Measurements from ENCODE around the gene TBC1D2. TPM values are rescaled to one million over a fixed set of nuclear protein-coding genes. Genes with fewer than 3 reads are reported as not detected.

Gene TBC1D2
- total and polyA plus RNA-seq, 2 experiments from 2014 or later, result 3.7 to 6.8 TPM

DNA sequence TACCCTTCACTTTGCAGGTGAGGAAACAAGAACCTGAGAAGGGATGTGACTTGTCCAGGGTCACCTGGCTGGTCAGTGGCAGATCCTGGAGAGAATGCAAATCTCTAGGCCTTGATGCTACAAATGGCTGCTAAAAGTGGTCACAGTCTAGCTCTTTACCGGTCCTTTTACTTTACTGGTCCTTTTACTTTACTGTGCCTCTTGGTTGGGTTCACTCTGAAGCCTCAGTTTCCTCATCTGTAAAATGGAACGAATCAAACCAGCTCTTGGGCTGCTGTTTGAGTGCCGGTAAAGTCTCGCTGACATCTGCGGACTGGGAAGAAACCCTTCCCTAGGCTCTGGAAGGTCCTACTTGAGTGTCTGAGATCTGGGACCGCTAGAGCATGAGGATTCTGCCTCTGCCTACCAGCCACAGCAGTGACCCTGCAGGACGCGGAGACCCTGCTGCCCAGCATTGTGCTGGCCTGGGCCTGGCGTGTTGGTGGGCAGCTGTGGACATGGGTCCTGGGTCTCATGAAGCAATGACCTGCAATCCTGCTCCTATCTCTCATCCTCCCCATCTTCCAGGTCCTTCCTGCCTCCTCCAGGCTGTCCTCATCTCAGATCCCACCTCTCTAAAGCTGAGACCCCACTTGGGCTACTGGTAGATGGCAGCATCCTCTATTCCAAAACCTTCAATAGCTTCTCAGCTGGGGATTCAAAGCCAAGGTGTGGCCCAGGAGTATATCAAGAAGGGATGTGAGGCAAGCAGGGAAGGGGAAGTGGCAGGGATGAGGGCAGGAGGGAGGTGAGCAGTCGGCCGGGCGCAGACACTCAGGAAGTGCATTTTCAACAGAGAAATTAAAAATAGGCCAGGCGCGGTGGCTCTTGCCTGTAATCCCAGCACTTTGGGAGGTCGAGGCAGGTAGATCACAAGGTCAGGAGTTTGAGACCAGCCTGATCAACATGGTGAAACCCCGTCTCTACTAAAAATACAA lies 76.3 kb downstream of the TBC1D2 start:
- Mint-ChIP-seq H3K27ac (no peak overlapping the region), H3K27me3 (ENCODE audit: insufficient read depth, low read depth, poor library complexity) (peaks cover 10% of the 10 kb centered on the region), H3K4me1 (peaks cover 46% of the 10 kb centered on the region), H3K9me3 (no peaks in the 10 kb centered on the region), H3K36me3 (ENCODE audit: low read depth) (no peaks in the 10 kb centered on the region), H3K4me3 (no peak overlapping the region)
- H3K4me3 ChIP-seq, result no peak overlapping the region
- peaks cover 35% of the 10 kb centered on the region for H3K79me2 ChIP-seq (replicated peaks; ENCODE audit: insufficient read depth)
- H3K27me3 ChIP-seq (ENCODE audit: insufficient read depth), result no peaks in the 10 kb centered on the region
- TF ChIP-seq JUNB (IDR thresholded peaks at IDR 0.05; ENCODE audit: unreplicated experiment) (no peak), NANOG (IDR thresholded peaks at IDR 0.05; ENCODE audit: borderline replicate concordance) (no peak), ZNF331 (CRISPR knock-in tag; IDR thresholded peaks at IDR 0.05; ENCODE audit: low read depth) (no peak), EZH2phosphoT487 (IDR thresholded peaks at IDR 0.05; ENCODE audit: unreplicated experiment) (no peak), ZNF114 (CRISPR knock-in tag; IDR thresholded peaks at IDR 0.05) (no peak), CREB1 (CRISPR knock-in tag; IDR thresholded peaks at IDR 0.05; ENCODE audit: low read depth) (no peak), POLR2AphosphoS5 (IDR thresholded peaks at IDR 0.05; ENCODE audit: low read depth) (no peak), STAT1 (IDR thresholded peaks at IDR 0.05; ENCODE audit: unreplicated experiment) (no peak)
- TF ChIP-seq, protein P1, sequence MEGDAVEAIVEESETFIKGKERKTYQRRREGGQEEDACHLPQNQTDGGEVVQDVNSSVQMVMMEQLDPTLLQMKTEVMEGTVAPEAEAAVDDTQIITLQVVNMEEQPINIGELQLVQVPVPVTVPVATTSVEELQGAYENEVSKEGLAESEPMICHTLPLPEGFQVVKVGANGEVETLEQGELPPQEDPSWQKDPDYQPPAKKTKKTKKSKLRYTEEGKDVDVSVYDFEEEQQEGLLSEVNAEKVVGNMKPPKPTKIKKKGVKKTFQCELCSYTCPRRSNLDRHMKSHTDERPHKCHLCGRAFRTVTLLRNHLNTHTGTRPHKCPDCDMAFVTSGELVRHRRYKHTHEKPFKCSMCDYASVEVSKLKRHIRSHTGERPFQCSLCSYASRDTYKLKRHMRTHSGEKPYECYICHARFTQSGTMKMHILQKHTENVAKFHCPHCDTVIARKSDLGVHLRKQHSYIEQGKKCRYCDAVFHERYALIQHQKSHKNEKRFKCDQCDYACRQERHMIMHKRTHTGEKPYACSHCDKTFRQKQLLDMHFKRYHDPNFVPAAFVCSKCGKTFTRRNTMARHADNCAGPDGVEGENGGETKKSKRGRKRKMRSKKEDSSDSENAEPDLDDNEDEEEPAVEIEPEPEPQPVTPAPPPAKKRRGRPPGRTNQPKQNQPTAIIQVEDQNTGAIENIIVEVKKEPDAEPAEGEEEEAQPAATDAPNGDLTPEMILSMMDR (conservative IDR thresholded peaks at IDR 0.05; ENCODE audit: low read depth in 2 of 2), result no peak
- TF ChIP-seq, protein P2, sequence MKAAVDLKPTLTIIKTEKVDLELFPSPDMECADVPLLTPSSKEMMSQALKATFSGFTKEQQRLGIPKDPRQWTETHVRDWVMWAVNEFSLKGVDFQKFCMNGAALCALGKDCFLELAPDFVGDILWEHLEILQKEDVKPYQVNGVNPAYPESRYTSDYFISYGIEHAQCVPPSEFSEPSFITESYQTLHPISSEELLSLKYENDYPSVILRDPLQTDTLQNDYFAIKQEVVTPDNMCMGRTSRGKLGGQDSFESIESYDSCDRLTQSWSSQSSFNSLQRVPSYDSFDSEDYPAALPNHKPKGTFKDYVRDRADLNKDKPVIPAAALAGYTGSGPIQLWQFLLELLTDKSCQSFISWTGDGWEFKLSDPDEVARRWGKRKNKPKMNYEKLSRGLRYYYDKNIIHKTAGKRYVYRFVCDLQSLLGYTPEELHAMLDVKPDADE (IDR thresholded peaks at IDR 0.05), result no peak
- TF ChIP-seq, protein P3, sequence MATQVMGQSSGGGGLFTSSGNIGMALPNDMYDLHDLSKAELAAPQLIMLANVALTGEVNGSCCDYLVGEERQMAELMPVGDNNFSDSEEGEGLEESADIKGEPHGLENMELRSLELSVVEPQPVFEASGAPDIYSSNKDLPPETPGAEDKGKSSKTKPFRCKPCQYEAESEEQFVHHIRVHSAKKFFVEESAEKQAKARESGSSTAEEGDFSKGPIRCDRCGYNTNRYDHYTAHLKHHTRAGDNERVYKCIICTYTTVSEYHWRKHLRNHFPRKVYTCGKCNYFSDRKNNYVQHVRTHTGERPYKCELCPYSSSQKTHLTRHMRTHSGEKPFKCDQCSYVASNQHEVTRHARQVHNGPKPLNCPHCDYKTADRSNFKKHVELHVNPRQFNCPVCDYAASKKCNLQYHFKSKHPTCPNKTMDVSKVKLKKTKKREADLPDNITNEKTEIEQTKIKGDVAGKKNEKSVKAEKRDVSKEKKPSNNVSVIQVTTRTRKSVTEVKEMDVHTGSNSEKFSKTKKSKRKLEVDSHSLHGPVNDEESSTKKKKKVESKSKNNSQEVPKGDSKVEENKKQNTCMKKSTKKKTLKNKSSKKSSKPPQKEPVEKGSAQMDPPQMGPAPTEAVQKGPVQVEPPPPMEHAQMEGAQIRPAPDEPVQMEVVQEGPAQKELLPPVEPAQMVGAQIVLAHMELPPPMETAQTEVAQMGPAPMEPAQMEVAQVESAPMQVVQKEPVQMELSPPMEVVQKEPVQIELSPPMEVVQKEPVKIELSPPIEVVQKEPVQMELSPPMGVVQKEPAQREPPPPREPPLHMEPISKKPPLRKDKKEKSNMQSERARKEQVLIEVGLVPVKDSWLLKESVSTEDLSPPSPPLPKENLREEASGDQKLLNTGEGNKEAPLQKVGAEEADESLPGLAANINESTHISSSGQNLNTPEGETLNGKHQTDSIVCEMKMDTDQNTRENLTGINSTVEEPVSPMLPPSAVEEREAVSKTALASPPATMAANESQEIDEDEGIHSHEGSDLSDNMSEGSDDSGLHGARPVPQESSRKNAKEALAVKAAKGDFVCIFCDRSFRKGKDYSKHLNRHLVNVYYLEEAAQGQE (IDR thresholded peaks at IDR 0.05; ENCODE audit: unreplicated experiment), result no peak
- TF ChIP-seq, protein P4, sequence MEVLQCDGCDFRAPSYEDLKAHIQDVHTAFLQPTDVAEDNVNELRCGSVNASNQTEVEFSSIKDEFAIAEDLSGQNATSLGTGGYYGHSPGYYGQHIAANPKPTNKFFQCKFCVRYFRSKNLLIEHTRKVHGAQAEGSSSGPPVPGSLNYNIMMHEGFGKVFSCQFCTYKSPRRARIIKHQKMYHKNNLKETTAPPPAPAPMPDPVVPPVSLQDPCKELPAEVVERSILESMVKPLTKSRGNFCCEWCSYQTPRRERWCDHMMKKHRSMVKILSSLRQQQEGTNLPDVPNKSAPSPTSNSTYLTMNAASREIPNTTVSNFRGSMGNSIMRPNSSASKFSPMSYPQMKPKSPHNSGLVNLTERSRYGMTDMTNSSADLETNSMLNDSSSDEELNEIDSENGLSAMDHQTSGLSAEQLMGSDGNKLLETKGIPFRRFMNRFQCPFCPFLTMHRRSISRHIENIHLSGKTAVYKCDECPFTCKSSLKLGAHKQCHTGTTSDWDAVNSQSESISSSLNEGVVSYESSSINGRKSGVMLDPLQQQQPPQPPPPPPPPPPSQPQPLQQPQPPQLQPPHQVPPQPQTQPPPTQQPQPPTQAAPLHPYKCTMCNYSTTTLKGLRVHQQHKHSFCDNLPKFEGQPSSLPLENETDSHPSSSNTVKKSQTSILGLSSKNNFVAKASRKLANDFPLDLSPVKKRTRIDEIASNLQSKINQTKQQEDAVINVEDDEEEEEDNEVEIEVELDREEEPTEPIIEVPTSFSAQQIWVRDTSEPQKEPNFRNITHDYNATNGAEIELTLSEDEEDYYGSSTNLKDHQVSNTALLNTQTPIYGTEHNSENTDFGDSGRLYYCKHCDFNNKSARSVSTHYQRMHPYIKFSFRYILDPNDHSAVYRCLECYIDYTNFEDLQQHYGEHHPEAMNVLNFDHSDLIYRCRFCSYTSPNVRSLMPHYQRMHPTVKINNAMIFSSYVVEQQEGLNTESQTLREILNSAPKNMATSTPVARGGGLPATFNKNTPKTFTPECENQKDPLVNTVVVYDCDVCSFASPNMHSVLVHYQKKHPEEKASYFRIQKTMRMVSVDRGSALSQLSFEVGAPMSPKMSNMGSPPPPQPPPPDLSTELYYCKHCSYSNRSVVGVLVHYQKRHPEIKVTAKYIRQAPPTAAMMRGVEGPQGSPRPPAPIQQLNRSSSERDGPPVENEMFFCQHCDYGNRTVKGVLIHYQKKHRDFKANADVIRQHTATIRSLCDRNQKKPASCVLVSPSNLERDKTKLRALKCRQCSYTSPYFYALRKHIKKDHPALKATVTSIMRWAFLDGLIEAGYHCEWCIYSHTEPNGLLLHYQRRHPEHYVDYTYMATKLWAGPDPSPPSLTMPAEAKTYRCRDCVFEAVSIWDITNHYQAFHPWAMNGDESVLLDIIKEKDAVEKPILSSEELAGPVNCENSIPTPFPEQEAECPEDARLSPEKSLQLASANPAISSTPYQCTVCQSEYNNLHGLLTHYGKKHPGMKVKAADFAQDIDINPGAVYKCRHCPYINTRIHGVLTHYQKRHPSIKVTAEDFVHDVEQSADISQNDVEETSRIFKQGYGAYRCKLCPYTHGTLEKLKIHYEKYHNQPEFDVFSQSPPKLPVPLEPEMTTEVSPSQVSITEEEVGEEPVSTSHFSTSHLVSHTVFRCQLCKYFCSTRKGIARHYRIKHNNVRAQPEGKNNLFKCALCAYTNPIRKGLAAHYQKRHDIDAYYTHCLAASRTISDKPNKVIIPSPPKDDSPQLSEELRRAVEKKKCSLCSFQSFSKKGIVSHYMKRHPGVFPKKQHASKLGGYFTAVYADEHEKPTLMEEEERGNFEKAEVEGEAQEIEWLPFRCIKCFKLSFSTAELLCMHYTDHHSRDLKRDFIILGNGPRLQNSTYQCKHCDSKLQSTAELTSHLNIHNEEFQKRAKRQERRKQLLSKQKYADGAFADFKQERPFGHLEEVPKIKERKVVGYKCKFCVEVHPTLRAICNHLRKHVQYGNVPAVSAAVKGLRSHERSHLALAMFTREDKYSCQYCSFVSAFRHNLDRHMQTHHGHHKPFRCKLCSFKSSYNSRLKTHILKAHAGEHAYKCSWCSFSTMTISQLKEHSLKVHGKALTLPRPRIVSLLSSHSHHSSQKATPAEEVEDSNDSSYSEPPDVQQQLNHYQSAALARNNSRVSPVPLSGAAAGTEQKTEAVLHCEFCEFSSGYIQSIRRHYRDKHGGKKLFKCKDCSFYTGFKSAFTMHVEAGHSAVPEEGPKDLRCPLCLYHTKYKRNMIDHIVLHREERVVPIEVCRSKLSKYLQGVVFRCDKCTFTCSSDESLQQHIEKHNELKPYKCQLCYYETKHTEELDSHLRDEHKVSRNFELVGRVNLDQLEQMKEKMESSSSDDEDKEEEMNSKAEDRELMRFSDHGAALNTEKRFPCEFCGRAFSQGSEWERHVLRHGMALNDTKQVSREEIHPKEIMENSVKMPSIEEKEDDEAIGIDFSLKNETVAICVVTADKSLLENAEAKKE (CRISPR knock-in tag; IDR thresholded peaks at IDR 0.05), result no peak
- ATAC-seq, result no peak
- H3K9me2 ChIP-seq (ENCODE audit: insufficient read depth), result no peaks in the 10 kb centered on the region
- peaks cover 3% of the 10 kb centered on the region; the same call in 1 of the 2 replicates for H4K20me1 ChIP-seq (replicated peaks; ENCODE audit: insufficient read depth)
- peaks cover 16% of the 10 kb centered on the region; the same call in 1 of the 2 replicates for H3K4me1 ChIP-seq (ENCODE audit: insufficient read depth)
- no peaks in the 10 kb centered on the region for H3F3A ChIP-seq (replicated peaks; ENCODE audit: low read depth)
- no peak overlapping the region for H2AFZ ChIP-seq
- H3K27ac ChIP-seq (ENCODE audit: low read depth), result no peak overlapping the region
- H3K36me3 ChIP-seq (ENCODE audit: insufficient read depth), result no peaks in the 10 kb centered on the region; the same call in 1 of the 2 replicates
- DNase-seq (ENCODE audit: low spot score), result no peak
- H3K4me2 ChIP-seq, result no peak overlapping the region
